ENCODE results near the gene ZNF23. TPM values are rescaled to one million over a fixed set of nuclear protein-coding genes. Genes with fewer than 3 reads are reported as not detected.

Gene ZNF23
- total and polyA plus RNA-seq, 10 of the 15 experiments (the other 5 are each of a cell fraction or from before 2014, with no cell fraction given), result 3.6 to 11.5 (median 8.7) TPM

GRCh38 chr16:71442051-71442440 lies 20.0 kb downstream of the ZNF23 start, which contains the start of gene TLE7:
TLE7 (minus strand) TSS chr16:71442054; CDS start chr16:71433324, 8,730 bp downstream.
- Histone ChIP-seq H3K27ac (ENCODE audit: control insufficient read depth, insufficient read depth) (no peak within 1 kb of the TSS), H4K20me1 (ENCODE audit: control insufficient read depth, insufficient read depth) (no peaks in the 10 kb centered on the region), H3K4me3 (no peak within 1 kb of the TSS), H3K9ac (ENCODE audit: control insufficient read depth, insufficient read depth, low read length) (no peak within 1 kb of the TSS), H3K9me3 (replicated peaks; ENCODE audit: control insufficient read depth, insufficient read depth, low read length) (peaks cover 6% of the 10 kb centered on the region; the same call in 2 of the 3 replicates), H3K4me1 (ENCODE audit: control insufficient read depth, insufficient read depth, low read length) (no peaks in the 10 kb centered on the region), H3K27me3 (replicated peaks in 1 of 2; ENCODE audit: control insufficient read depth in 2 of 2, insufficient read depth in 2 of 2, low read length in 1 of 2) (no peaks in the 10 kb centered on the region; a peak in 1 of 4 replicates), H2AFZ (ENCODE audit: control insufficient read depth, low read depth, low read length) (no peak within 1 kb of the TSS), H3K79me2 (ENCODE audit: control insufficient read depth, insufficient read depth, low read length) (no peaks in the 10 kb centered on the region), H3K4me2 (ENCODE audit: control insufficient read depth, insufficient read depth) (no peak within 1 kb of the TSS), H3K36me3 (ENCODE audit: control insufficient read depth in 2 of 2, insufficient read depth in 2 of 2, low read length in 1 of 2) (no peaks in the 10 kb centered on the region)
- intact Hi-C loops (cut with micrococcal nuclease; ENCODE audit: unreplicated experiment) (no loop called here), in situ Hi-C loops (cut with MboI) (no loop called here)
- RAD21 ChIA-PET (ENCODE audit: unreplicated experiment), result no interaction called here
- DNase-seq (ENCODE audit: low read depth, low spot score) (no peak), FAIRE-seq (no peak), ATAC-seq (no peak)
- SMC1A ChIA-PET (ENCODE audit: uncharacterized antibody, unreplicated experiment), result no interaction called here
- BruUV-seq (replicated peaks), result no TSS peak
- POLR2A ChIA-PET, result no interaction called here
- 67% methylated on average over 9 of the region's 13 CpGs for WGBS (ENCODE audit: insufficient coverage, insufficient replicate concordance, low lambda C conversion rate, missing lambda C conversion rate)
- TF ChIP-seq FOXM1 (IDR thresholded peaks at IDR 0.05; ENCODE audit: low read depth, low read length) (no peak), ZBTB40 (IDR thresholded peaks at IDR 0.05; ENCODE audit: borderline replicate concordance) (no peak), SMAD1 (IDR thresholded peaks at IDR 0.05; ENCODE audit: low read depth, partially characterized antibody) (no peak), PAX8 (IDR thresholded peaks at IDR 0.05) (no peak), HDGF (IDR thresholded peaks at IDR 0.05) (no peak), WRNIP1 (IDR thresholded peaks at IDR 0.05; ENCODE audit: borderline replicate concordance, low read depth, low read length) (no peak), NKRF (conservative IDR thresholded peaks at IDR 0.05) (no peak), EGR1 (IDR thresholded peaks at IDR 0.05; ENCODE audit: borderline replicate concordance in 1 of 2, low read depth in 2 of 2, low read length in 2 of 2) (no peak), PML (IDR thresholded peaks at IDR 0.05; ENCODE audit: low read length) (no peak), RUNX3 (IDR thresholded peaks at IDR 0.05; ENCODE audit: low read length) (no peak), POLR2AphosphoS5 (IDR thresholded peaks at IDR 0.05; ENCODE audit: low read length) (no peak), KAT2A (conservative IDR thresholded peaks at IDR 0.05; ENCODE audit: control insufficient read depth, low read depth, low read length) (no peak), CBFB (IDR thresholded peaks at IDR 0.05; ENCODE audit: low read depth) (no peak), NFYA (IDR thresholded peaks at IDR 0.05; ENCODE audit: borderline replicate concordance, low read depth, low read length) (no peak), MEF2B (IDR thresholded peaks at IDR 0.05; ENCODE audit: partially characterized antibody, poor library complexity, severe bottlenecking) (no peak), NFYB (IDR thresholded peaks at IDR 0.05; ENCODE audit: insufficient read depth, low read depth, low read length) (no peak)
- CTCF ChIA-PET, result no interaction called here

Data from GM12878 (cell line).